Measurements from ENCODE around the gene HPN. TPM values are rescaled to one million over a fixed set of nuclear protein-coding genes. Genes with fewer than 3 reads are reported as not detected.

Gene HPN
- total RNA-seq, 4 donors from 2014 or later, result 0.26 to 1.7 (median 0.56) TPM; not detected in 1

DNA sequence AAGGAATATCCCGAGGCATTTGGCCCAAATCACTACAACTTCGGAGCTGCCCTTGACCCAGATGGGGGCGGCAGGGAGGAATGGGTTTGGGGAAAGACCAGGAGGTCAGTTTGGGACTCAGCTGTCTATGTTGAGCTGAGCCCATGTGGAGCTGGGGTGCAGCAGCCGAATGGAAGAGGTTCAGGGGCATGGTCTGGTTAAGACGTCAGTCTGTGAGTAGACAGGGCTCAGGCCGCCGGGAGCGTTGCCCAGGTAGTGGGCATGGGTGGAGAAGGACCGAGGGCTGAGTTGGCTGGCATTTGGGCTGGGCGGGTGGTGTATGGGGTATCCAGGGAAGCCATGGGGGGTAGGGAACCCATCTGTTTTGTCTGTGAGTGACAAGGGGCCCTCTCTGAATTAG is 20.5 kb upstream of the HPN start:
- no peaks in the 10 kb centered on the region for H3K4me1 ChIP-seq
- H3K27ac ChIP-seq, result no peak overlapping the region
- H3K4me3 ChIP-seq, result no peak overlapping the region
- no peaks in the 10 kb centered on the region for H3K27me3 ChIP-seq
- DNase-seq (ENCODE audit: low spot score in 2 of 2), result no peak
- H3K9me3 ChIP-seq, result no peaks in the 10 kb centered on the region
- H3K36me3 ChIP-seq, result peaks cover 89% of the 10 kb centered on the region
- TF ChIP-seq, protein P1, sequence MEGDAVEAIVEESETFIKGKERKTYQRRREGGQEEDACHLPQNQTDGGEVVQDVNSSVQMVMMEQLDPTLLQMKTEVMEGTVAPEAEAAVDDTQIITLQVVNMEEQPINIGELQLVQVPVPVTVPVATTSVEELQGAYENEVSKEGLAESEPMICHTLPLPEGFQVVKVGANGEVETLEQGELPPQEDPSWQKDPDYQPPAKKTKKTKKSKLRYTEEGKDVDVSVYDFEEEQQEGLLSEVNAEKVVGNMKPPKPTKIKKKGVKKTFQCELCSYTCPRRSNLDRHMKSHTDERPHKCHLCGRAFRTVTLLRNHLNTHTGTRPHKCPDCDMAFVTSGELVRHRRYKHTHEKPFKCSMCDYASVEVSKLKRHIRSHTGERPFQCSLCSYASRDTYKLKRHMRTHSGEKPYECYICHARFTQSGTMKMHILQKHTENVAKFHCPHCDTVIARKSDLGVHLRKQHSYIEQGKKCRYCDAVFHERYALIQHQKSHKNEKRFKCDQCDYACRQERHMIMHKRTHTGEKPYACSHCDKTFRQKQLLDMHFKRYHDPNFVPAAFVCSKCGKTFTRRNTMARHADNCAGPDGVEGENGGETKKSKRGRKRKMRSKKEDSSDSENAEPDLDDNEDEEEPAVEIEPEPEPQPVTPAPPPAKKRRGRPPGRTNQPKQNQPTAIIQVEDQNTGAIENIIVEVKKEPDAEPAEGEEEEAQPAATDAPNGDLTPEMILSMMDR (IDR thresholded peaks at IDR 0.05), result no peak
- TF ChIP-seq POLR2AphosphoS5 (IDR thresholded peaks at IDR 0.05) (no peak), POLR2A (IDR thresholded peaks at IDR 0.05) (no peak), EP300 (IDR thresholded peaks at IDR 0.05) (no peak)
- WGBS, result 89% methylated on average over 10 of the region's 10 CpGs

DNA sequence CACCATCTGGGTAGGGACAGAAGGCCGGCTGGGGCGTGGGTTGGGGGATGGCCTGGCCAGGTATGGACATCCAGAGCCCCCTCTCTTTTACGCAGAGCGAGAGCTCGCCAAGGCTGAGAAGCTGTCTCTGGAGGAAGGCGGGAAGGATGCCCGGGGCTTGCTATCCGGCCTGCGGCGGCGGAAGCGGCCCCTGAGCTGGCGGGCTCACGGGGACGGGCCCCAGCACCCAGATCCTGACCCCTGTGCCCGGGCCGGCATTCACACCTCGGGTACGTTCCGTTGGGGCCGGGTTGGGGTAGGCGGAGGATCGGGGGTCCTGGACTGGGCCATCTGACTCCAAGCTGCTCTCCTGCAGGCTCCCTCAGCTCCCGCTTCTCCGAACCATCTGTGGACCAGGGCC is 19.9 kb upstream of the HPN start:
- TF ChIP-seq EP300 (IDR thresholded peaks at IDR 0.05), result no peak
- TF ChIP-seq, protein P1 (IDR thresholded peaks at IDR 0.05), result no peak
- TF ChIP-seq POLR2A (IDR thresholded peaks at IDR 0.05), result no peak
- TF ChIP-seq POLR2AphosphoS5 (IDR thresholded peaks at IDR 0.05), result no peak
- 98% methylated on average over 6 of the region's 25 CpGs for WGBS
- no peak for DNase-seq (ENCODE audit: low spot score in 2 of 2)
- Histone ChIP-seq H3K4me1 (no peaks in the 10 kb centered on the region), H3K9me3 (no peaks in the 10 kb centered on the region), H3K27me3 (no peaks in the 10 kb centered on the region), H3K27ac (no peak overlapping the region), H3K36me3 (peaks cover 89% of the 10 kb centered on the region), H3K4me3 (no peak overlapping the region)

DNA sequence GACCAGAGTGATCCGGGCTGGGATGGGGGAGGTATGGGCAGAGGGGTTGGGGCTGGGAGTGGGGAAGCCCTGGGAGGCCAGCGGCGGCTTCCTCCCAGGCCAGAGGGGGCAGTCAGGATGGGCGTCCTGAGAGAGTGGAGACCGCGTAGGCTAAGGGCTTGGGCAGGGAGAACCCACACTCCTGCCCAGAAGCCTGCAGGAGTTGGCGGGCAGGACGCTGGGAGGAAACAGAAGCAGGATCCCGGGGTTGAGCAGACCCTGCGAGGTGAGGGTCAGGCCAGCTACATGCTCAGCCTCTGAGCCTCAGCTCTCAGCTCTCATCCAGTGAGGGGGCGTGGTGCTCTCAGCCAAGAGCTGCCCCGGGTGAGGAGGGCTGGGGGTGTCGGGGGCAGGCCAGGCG is 19.1 kb upstream of the HPN start:
- H3K4me3 ChIP-seq, result no peak overlapping the region
- 86% methylated on average over 7 of the region's 14 CpGs for WGBS
- no peak for TF ChIP-seq POLR2A (IDR thresholded peaks at IDR 0.05)
- no peaks in the 10 kb centered on the region for H3K27me3 ChIP-seq
- H3K9me3 ChIP-seq, result no peaks in the 10 kb centered on the region
- peaks cover 95% of the 10 kb centered on the region for H3K36me3 ChIP-seq
- H3K4me1 ChIP-seq, result no peaks in the 10 kb centered on the region
- DNase-seq (ENCODE audit: low spot score in 2 of 2), result no peak
- H3K27ac ChIP-seq, result no peak overlapping the region

DNA sequence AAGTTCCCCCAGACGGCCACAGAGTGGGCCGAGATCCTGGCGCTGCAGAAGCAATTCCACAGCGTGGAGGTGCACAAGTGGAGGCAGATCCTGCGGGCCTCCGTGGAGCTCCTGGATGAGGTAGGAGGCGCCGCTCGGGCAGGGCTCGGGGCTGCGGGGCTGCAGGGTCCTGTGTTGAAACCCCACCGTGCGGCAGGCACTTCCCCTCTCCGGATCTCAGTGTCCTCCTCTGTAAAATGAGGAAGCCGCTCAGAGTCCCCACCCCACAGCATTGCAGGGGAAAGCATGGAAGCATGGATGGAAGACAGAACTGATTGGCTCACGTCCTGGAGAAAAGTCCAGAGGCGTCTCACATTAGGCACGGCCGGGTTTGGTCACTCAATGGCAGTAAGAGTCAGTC is 18.1 kb upstream of the HPN start:
- Histone ChIP-seq H3K27ac (no peak overlapping the region), H3K36me3 (peaks cover 94% of the 10 kb centered on the region), H3K4me1 (no peaks in the 10 kb centered on the region), H3K27me3 (no peaks in the 10 kb centered on the region), H3K4me3 (no peak overlapping the region), H3K9me3 (no peaks in the 10 kb centered on the region)
- 43% methylated on average over 1 of the region's 19 CpGs for WGBS
- TF ChIP-seq EP300 (IDR thresholded peaks at IDR 0.05) (no peak), POLR2A (IDR thresholded peaks at IDR 0.05) (no peak), POLR2AphosphoS5 (IDR thresholded peaks at IDR 0.05) (no peak)
- TF ChIP-seq, protein P1 (IDR thresholded peaks at IDR 0.05), result no peak
- DNase-seq (ENCODE audit: low spot score in 2 of 2), result no peak

DNA sequence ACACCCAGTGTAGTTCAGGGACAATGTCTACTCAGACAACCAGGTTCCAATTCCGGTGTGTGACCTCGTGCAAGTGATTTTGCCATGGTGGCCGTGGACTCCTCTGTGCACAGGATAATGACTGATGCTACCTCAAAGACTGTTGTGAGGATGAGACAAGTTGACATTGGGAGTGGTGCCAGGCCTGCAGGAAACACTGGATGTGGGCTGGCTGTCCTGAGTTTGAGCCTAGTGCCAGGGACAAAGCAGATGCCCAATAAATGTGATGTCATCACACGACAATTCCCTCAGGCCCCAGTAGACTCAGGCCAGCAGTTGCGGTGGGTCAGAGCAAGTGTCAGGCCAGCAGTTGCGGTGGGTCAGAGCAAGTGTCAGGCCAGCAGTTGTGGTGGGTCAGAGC is 17.4 kb upstream of the HPN start:
- Histone ChIP-seq H3K27me3 (no peaks in the 10 kb centered on the region), H3K4me3 (no peak overlapping the region), H3K9me3 (no peaks in the 10 kb centered on the region), H3K36me3 (peaks cover 88% of the 10 kb centered on the region), H3K27ac (no peak overlapping the region), H3K4me1 (no peaks in the 10 kb centered on the region)
- WGBS, result 93% methylated on average over 3 of the region's 6 CpGs
- no peak for DNase-seq (ENCODE audit: low spot score in 2 of 2)
- TF ChIP-seq POLR2A (IDR thresholded peaks at IDR 0.05) (no peak), EP300 (IDR thresholded peaks at IDR 0.05) (no peak), POLR2AphosphoS5 (IDR thresholded peaks at IDR 0.05) (no peak)
- TF ChIP-seq, protein P1 (IDR thresholded peaks at IDR 0.05), result no peak

DNA sequence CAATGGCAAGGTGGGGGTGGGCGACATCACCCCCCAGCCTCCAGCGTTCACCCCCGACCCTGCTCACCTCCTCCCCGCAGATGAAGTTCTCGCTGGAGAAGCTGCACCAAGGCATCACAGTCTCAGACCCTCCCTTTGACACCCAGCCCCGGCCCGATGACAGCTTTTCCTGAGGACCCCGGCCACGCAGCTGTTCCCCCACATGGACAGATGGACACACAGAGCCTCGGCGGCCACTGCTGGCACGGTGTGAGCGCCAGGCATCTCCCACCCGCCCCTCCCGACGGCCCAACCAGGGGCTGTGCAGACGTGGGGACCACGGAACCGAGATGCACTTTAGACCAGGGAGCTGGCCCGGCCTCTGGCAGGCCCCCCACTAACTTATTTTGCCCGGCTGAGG is 15.6 kb upstream of the HPN start:
- TF ChIP-seq, protein P1 (IDR thresholded peaks at IDR 0.05), result no peak
- TF ChIP-seq EP300 (IDR thresholded peaks at IDR 0.05) (no peak), POLR2AphosphoS5 (IDR thresholded peaks at IDR 0.05) (no peak), POLR2A (IDR thresholded peaks at IDR 0.05) (no peak)
- H3K27me3 ChIP-seq, result no peaks in the 10 kb centered on the region
- peaks cover 69% of the 10 kb centered on the region for H3K36me3 ChIP-seq
- no peaks in the 10 kb centered on the region for H3K9me3 ChIP-seq
- peaks cover 12% of the 10 kb centered on the region for H3K4me1 ChIP-seq
- H3K27ac ChIP-seq, result no peak overlapping the region
- no peak for DNase-seq (ENCODE audit: low spot score in 2 of 2)
- H3K4me3 ChIP-seq, result no peak overlapping the region
- WGBS, result 95% methylated on average over 6 of the region's 21 CpGs

All from suprapubic skin (tissue), 4 donors.